SU-DHL-6 (cell line): Measurements from ENCODE around the gene GNB5.

ENCODE experiments used
- CTCF ChIP-seq: fragments of 200-600 bp; sonication (generic); IDR thresholded peaks from one replicate; pipeline ENCODE4 v1.5.1; 2017; ENCODE audit warnings: antibody characterized with exemption, mild to moderate bottlenecking, low read length, moderate library complexity; ENCODE audit not compliant: insufficient read depth, poor library complexity, severe bottlenecking
- EZH2phosphoT487 ChIP-seq: fragments of 200-600 bp; sonication (generic), shearing (Covaris generic); conservative IDR thresholded peaks from 2 replicates; pipeline ENCODE4 v1.6.1; 2018; ENCODE audit warnings: mild to moderate bottlenecking, antibody characterized with exemption, low read length, moderate library complexity, mixed read lengths

DNA sequence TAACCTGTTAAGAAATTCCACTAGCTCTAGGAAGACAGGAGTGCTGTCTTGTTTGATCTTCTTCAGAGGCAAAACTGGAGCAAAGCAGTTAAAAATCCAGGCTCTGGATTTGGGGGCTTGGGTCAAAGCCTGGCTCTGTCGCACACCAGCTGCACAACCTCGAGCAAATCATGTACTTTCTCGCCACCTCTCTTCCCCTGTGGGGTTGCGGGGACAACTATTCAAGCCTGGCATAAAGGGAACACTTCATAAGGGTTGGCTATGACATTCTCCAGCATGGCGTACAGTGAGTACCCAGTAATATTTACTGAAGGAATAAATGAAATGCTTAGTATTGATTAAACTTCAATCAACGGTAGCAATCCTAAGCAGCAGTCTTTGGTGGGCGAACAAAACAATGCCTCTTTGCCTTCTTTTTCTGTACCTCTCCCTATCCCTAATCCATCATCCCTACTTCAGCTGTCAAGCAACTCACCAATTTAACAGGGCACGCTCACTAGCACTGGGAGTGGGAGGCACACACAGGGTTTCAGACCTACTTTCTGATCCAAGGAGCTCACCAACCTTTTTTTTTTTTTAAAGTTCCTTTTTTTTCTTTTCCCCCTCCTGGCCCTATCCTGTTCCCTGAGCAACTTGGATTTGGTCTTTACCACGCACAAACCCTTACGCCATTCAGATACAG lies 33.0 kb downstream of the GNB5 start:
- no peak for TF ChIP-seq CTCF
- no peak for TF ChIP-seq EZH2phosphoT487
